GM21723 (cell line): ENCODE results near the gene CDC7.
"Not testable (repeated sequence)": the region's sequence is repeated elsewhere in the genome, so short reads cannot be mapped to it uniquely, and the experiment has no call there.

Experiments
- ATAC-seq: cut with Tn5 transposase; IDR thresholded peaks from one replicate; pipeline ENCODE4 v1.9.1; 2021; ENCODE audit warnings: mild to moderate bottlenecking, moderate library complexity; ENCODE audit not compliant: unreplicated experiment

Gene CDC7

GRCh38 chr1:91507328-91507727 is 6.7 kb downstream of the CDC7 start:
- no peak for ATAC-seq

GRCh38 chr1:91510754-91511153 is 10.1 kb downstream of the CDC7 start:
- ATAC-seq = no peak

DNA sequence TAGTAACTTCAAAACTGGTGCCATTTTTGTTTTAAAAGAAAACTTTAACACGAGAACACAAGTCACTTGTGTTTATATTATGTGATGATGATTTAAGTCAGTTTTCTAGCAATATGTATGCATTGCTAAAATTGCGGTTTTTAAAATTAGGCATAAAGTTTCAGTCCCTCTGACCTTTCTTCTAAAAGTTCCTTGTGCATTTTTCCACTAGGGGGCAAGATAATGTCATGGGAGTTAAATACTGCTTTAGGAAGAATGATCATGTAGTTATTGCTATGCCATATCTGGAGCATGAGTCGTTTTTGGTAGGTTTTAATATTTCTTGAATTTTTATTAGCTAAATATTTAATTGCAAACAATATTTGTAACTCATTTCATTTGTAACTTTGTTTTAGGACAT is 10.7 kb downstream of the CDC7 start:
- peak; percentile 52 for ATAC-seq

GRCh38 chr1:91513160-91513559 is 12.5 kb downstream of the CDC7 start:
- no peak for ATAC-seq

- no peak for ATAC-seq
Observed at GRCh38 chr1:91513706-91514105, 13.1 kb downstream of the CDC7 start.

GRCh38 chr1:91515994-91516393 is 15.3 kb downstream of the CDC7 start:
- ATAC-seq = no peak

GRCh38 chr1:91516605-91517004 is 16.0 kb downstream of the CDC7 start:
- ATAC-seq = not testable (repeated sequence)

- not testable (repeated sequence) for ATAC-seq
Observed at GRCh38 chr1:91519167-91519566, 18.5 kb downstream of the CDC7 start.

DNA sequence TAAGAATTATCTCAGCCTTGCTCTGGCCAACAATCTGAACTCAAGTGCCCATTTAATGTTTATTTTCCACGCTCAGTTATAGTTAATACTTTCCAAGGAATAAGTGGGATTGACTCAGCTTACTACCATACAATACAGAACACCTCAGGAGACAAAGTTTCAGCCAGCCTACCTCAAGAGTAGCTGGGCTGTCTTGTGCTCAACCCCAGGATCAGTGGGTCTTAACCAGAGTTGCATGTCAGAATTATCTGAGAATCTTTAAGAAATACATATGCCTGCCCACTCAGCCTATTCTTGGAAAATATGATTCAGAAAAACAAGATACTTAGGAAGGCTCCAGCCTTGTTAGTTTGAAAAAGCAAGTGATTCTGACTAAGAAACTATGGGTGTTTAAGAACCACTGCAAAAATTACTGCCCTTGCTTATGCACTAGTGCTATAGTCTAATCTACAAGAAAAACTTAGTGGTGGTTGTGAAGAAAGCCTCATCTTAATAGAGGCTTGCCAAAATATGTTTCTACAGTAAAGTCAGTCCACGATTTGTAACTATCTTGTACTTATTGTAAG is 20.4 kb downstream of the CDC7 start:
- ATAC-seq = no peak

- peak; percentile 95 for ATAC-seq
Observed at GRCh38 chr1:91523482-91523881, 22.8 kb downstream of the CDC7 start.

DNA sequence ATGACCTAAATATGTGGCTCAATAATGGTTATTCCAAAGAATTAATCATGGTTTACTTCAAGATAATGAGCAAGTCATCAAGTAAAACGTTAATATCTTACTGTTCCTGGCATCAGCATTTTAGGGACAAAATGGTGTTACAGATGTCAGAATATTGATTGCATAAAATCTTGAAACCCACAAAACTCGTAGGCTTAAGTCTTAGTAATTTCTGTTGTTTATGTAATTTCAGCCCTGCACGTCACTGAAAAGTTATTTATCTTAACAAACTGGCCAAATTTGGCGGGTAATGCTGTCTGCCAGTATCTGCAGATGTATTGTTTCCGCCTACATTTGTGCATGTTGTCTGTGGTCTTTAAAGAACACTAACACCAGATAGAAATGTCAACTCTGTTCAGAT is 25.8 kb downstream of the CDC7 start:
- ATAC-seq = no peak

DNA sequence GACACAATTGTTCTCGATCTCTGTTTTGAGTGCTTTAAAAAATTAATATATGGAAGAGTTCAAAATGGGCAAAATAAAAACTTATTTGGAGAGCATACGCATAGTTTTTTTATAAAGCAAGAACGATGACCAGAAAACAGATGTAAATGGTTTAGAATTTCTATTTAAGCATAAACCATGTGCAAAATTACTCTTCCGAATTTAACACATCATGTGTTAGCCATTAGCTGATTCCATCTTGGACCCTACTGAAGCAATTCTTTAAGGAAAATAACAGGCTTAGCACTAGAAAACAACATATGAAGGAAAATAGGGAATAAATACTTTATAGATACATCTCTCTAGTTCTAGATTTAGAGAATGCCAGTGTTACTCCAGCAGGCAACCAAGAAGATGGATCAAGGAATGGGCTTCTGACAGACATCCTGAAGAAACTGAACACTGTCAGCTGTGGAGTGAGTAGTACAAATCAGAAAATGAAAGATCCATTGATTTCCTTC is 26.7 kb downstream of the CDC7 start:
- ATAC-seq = no peak

DNA sequence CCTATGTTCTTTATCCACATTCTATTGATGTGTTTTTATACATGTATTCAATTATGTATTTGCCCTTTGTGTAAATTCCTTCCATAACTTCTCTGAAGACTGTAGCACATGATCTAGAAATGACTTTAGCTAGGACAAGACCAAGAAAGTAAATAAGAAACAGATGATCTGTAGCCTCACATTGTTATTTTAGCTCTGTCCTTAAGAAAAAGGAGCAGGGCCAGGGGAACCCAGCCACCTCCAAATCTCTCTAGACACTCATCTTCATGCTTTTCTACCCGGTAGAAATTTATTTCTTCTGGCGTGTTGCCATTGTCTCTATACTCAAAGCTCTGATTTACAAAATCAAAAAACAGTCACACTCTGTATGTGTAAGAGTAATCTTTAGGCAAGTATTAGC is 27.1 kb downstream of the CDC7 start:
- ATAC-seq = no peak

- ATAC-seq = no peak
Observed at GRCh38 chr1:91529856-91530255, 29.2 kb downstream of the CDC7 start.

DNA sequence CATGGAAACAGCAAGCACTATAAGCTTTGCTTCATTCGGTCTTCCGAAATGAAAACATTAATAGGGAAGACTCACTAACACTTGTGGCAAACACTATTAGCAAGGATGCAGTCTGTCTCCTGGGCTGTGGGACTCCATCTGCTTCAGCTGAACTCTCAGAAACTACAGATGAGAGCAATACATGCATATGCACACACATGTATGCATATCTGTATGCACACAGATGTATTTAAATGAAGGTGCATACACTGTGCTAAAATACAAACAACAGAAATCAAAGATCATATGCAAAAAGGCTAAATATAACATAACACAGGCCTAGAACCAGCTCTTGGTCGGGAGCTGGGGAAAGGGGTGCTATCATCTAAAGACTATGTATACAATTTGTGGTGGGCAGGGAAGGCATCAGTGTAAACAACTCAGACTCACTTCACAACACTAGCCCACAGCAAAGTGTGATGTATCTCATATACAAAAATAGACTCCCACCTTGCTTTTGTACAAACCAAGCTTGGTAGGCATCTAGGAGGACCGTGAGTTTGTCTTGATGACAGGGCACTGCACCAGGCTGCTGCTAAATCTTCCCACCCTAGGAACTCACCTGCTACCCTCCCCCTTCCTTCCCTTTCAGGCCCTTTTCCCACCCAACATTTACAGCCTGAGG is 32.8 kb downstream of the CDC7 start:
- no peak for ATAC-seq

DNA sequence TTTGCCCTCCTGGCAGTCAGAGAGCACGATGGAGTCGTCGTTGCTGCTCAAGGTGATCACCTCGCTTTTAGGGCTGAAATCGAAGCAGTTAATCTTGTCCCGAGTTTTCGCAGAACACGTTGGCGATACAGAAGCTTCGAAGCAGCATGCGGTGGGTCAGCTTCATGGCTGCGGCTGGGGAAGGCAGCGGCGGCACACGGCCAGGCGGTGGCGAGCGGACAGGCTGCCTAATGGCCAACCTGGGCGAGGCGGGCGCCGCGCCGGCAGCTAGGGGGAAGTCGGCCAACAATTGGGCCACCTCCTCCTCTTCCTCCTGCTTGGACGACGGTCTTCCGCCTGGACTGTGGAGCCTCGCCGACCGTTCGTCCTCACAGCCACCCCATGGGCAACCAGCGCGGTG is 34.8 kb downstream of the CDC7 start:
- ATAC-seq = no peak

- ATAC-seq = no peak
Observed at GRCh38 chr1:91537281-91537986, 36.8 kb downstream of the CDC7 start.

DNA sequence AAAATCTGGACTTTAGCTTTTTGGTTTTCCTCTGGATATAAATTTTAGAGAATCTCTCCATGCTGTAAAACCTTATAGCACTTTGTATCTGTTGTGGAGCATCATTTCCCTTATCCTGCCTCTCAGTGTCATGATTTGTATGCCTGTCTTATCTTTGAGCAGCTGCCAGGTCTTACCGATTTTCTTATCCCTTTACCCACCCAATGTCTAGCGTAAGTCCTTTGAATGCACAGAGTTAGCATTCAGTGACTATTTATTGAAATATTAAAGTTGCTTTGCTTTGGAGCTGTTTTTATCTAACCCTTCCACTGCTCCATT is 37.3 kb downstream of the CDC7 start:
- ATAC-seq = no peak

DNA sequence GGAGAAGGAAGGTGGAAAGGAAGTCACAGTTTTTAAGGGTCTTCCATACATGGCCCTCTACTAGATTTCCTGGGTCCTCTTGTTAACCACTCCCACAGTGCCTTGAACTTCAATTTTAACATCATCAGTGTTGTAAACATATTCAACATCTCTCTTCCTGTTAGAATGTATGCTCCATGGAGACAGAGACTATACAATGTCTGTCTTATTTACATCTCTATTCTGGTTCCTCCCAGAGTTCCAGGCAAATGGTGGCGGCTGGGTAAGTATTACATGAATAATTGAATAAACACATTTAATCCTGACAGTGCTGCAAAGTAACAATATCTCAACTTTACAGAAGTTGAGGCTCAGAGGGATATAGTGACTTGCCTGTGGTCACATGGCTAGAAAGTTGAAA is 40.3 kb downstream of the CDC7 start:
- no peak for ATAC-seq

DNA sequence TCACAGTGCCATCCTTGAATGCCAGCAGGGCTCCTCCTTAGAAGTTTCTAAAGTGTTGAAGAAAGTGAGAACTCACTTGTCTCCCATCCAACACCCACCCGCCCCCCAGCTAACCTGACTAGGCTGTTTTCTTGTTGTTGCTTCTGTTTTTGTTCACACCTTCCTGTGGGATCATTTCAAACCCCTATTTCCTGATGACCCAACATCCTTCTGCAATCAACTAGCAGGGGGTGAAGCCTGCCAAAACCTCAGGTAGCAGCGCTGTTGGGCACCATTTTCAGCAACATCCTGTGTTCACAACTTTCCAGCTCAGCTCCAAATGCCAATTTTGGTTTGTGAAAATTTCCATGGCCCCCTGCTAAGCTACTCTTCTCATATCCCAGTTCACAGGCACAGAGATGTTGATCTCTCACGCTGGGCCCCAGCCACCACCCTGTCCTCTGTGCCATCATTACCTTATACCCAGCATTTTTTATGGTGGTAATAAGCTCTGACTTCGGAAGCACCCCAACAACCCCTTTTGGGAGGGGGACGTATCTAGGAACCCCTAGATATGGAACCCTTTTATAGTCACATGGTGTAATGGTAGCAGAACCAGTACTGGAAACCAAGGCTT is 41.4 kb downstream of the CDC7 start:
- no peak for ATAC-seq

DNA sequence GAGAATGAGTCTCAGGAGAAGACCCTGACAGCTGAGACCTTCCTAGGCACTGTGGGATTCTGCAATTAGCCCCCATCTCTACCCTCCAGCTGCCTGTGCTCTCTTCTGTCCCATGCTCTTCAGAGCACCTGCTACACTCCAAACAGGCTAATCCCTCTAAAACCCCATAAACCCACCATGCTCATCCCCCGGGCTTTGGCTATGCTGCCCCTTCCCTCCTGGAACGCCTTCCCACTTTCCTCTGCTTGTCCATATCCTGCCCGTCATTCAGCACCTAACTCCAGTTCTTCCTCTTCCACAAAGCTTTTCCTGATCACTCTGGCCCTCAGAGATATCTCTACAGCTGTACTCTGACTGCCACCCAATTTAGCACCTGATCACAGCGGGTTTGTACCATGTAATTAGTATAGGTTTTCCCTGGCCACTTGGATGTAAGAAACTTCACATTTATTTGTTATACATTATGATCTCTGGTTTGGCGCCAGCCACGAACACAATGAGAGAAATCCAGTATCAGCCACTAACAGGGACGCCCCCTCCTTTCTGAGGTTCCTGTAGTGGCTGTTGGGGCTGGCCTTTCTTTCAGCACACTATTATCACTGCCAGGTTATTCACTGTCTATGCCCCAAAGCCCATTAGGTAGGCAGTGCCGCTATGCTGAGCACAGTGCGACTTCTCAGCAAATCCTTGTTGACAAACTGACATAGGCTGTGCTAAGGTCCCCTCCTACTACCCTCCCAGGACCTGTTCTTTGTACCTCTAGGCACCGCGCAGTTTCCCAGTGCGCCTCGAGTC is 45.1 kb downstream of the CDC7 start:
- ATAC-seq = no peak
